HG02610 (cell line): Measurements from ENCODE around the gene IFI30.
"Not testable (repeated sequence)": the region's sequence is repeated elsewhere in the genome, so short reads cannot be mapped to it uniquely, and the experiment has no call there.

Experiments used
- ATAC-seq: cut with Tn5 transposase; IDR thresholded peaks from one replicate; pipeline ENCODE4 v1.9.1; 2021; ENCODE audit warnings: mild to moderate bottlenecking, moderate library complexity; ENCODE audit not compliant: unreplicated experiment

The IFI30 gene

DNA sequence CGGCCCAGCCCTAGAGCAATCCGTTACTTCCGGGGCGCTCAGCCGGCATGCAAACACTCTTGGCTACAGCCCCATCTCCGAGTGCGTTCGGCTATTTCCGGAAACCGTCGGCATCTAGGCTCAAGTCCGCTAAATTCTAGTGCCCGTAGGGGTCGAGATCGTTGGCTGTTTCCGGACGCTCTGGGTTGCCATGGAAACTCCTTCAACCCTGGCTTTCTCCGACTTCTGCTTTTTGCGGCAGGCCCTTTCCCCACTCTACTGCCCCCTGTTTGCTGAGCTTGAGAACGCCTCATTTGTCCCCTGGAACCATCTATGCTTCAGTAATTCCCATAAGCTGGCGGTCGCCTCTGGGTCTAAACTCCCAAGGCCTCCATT is 21.2 kb upstream of the IFI30 start:
- ATAC-seq: peak; percentile 66

GRCh38 chr19:18152817-18153555 is 20.6 kb upstream of the IFI30 start, which contains the start of gene PIK3R2:
Gene PIK3R2, plus strand, starts transcription at chr19:18153163. Its CDS starts 2,717 bp downstream, at chr19:18155880.
- ATAC-seq: peak; percentile 74

DNA sequence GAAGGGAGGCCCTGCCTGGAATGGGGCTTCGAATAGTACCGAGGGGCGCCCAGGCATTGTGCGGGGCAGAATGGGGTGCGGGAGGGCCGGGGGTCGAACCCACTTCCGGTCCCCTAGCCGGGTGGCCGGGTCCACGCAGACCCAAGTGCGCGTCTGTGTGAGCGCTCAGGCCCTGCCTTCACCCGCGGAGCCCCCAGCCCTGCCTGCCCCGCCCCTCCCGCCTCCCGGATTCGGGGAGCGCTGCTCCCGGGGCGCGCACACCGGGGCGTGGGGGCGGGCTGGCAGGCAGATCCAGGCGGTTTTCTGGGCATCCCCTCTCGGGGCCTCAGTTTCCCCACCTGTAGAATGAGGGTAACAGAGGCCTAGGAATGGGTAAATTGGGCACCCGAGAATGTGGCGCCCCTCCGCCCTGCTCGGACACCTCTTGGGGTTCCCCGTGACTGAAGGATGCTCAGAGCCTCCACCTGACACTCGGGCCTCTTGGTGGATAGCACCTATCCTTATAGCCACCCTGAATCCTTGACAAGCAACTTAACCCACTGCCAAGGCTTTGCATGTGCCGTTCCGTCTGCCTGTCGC is 20.0 kb upstream of the IFI30 start:
- no peak for ATAC-seq

DNA sequence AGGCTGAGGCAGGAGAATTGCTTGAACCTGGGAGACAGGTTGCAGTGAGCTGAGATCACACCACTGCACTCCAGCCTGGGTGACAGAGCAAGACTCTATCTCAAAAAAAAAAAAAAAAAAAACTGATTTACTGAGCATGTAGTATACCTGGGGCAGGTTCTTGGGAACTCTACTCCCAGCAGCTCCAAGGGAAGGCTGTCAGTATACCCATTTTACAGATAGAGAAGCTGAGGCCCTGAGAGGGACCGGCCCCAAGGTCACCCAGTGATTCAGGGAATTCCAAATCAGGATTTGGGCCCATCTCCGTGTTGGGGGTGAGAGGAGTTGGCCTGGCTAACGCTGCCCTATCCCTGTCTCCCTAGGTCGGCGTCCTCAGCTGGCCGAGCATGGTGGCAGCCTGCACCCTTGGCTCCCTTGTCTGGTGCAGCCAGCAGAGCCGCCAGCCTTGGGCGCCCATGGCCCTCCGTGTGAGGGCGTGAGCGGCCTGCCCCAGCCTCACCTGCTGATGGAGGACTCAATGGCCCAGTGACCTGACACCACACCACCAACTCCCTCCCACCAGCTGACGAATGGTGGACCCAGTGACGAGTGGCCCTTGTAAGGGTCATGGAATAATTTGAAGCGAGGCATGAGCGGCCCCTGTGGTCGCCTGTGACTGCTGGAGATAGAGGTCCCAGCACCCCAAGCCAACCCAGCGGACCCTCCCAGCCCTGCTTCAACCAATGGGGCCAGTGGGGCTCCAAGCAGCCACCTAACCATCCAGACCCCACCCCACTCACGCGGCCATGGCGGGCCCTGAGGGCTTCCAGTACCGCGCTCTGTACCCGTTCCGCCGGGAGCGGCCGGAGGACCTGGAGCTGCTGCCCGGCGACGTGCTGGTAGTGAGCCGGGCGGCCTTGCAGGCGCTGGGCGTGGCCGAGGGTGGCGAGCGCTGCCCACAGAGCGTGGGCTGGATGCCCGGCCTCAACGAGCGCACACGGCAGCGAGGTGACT is 18.2 kb upstream of the IFI30 start:
- ATAC-seq: no peak

GRCh38 chr19:18156268-18156667 is 17.3 kb upstream of the IFI30 start:
- no peak for ATAC-seq

GRCh38 chr19:18156841-18157464 is 16.7 kb upstream of the IFI30 start:
- no peak for ATAC-seq

GRCh38 chr19:18157465-18158063 is 16.0 kb upstream of the IFI30 start:
- ATAC-seq: no peak

GRCh38 chr19:18158467-18158866 is 15.1 kb upstream of the IFI30 start:
- no peak for ATAC-seq

- not testable (repeated sequence) for ATAC-seq
These were observed 14.5 kb upstream of the IFI30 start for GRCh38 chr19:18159059-18159616.

GRCh38 chr19:18159810-18160209 is 13.8 kb upstream of the IFI30 start:
- no peak for ATAC-seq

- no peak for ATAC-seq
These were observed 13.1 kb upstream of the IFI30 start for GRCh38 chr19:18160493-18160970.

DNA sequence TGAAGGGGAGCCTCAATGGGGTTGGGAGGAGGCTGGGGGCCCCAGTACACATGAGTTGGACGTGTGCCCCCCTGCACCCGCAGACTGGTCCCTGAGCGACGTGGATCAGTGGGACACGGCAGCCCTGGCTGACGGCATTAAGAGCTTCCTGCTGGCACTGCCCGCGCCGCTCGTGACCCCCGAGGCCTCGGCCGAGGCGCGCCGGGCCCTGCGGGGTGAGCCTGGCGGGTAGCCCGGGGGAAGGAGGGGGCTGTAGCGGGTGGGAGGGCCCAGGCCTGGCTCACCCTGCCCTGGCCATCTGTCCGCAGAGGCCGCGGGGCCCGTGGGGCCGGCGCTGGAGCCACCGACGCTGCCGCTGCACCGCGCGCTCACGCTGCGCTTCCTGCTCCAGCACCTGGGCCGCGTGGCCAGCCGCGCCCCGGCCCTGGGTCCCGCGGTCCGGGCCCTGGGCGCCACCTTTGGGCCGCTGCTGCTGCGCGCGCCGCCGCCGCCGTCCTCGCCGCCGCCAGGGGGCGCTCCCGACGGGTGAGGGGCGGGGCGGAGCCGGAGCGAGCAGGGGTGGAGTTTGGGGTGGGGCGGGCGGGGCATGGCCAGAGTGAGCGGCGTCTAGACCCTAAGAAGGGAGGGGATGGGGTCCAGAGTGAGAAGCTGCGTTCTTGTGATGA is 12.5 kb upstream of the IFI30 start:
- peak; percentile 65 for ATAC-seq

GRCh38 chr19:18161636-18162002 is 12.0 kb upstream of the IFI30 start:
- ATAC-seq: no peak

- no peak for ATAC-seq
These were observed 9.5 kb upstream of the IFI30 start for GRCh38 chr19:18164072-18164471.

- ATAC-seq: no peak
These were observed 7.6 kb upstream of the IFI30 start for GRCh38 chr19:18165794-18166544.

DNA sequence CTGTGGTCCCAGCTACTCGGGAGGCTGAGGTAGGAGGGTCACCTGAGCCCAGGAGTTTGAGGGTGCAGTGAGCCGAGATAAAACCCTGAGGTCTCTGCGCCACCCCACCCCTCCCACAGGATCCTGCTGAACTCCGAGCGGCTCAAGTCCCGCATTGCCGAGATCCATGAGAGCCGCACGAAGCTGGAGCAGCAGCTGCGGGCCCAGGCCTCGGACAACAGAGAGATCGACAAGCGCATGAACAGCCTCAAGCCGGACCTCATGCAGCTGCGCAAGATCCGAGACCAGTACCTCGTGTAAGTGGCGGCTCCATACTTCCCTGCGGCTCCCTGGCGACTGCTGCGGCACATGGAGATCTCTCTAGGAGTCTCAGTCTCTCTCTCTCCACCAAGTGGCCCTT is 6.6 kb upstream of the IFI30 start:
- no peak for ATAC-seq

- no peak for ATAC-seq
These were observed 5.5 kb upstream of the IFI30 start for GRCh38 chr19:18167975-18168645.

GRCh38 chr19:18168673-18169381 is 4.8 kb upstream of the IFI30 start:
- ATAC-seq: no peak
